Activated CD8-positive, alpha-beta T cell treated with anti-CD3 and anti-CD28 coated beads for 36 hours (primary cell): ENCODE measurements around the gene DENND2D. TPM values are rescaled to one million over a fixed set of nuclear protein-coding genes. Genes with fewer than 3 reads are reported as not detected.

ENCODE experiments used
- ATAC-seq: fragments of 200-7000 bp; cut with Tn5 transposase; one replicate; pipeline ENCODE4 v1.10.0; 2021; ENCODE audit warnings: mild to moderate bottlenecking, moderate library complexity
- CTCF ChIA-PET: fragments of 350-600 bp; sonication (Branson Sonifier 250); formaldehyde crosslinking; loops from one replicate; lab custom pipeline; 2021; ENCODE audit warnings: antibody characterized with exemption; lab: Charles Lee
- POLR2A ChIA-PET: fragments of 350-600 bp; sonication (Branson Sonifier 250); formaldehyde crosslinking; loops from one replicate; lab custom pipeline; 2021; ENCODE audit warnings: antibody characterized with exemption; lab: Charles Lee
- DNase-seq: peaks from one replicate; pipeline ENCODE4 v3.0.0-alpha.2; 2020
- H3K27ac Mint-ChIP-seq: one replicate; pipeline ENCODE4 v1.8.0; 2021; ENCODE audit warnings: mild to moderate bottlenecking, mixed read lengths
- H3K27me3 Mint-ChIP-seq: one replicate; pipeline ENCODE4 v1.8.0; 2021; ENCODE audit warnings: mixed read lengths
- H3K36me3 Mint-ChIP-seq: one replicate; pipeline ENCODE4 v1.8.0; 2021; ENCODE audit warnings: low read depth, mixed read lengths
- H3K4me1 Mint-ChIP-seq: one replicate; pipeline ENCODE4 v1.8.0; 2021; ENCODE audit warnings: low read depth, mixed read lengths
- H3K4me3 Mint-ChIP-seq: one replicate; pipeline ENCODE4 v1.8.0; 2021; ENCODE audit warnings: mild to moderate bottlenecking, moderate library complexity, mixed read lengths
- H3K9me3 Mint-ChIP-seq: one replicate; pipeline ENCODE4 v1.8.0; 2021; ENCODE audit warnings: mixed read lengths
- CTCF ChIP-seq: fragments of 200-600 bp; IDR thresholded peaks from one replicate; pipeline ENCODE4 v1.8.0; 2022; ENCODE audit warnings: antibody characterized with exemption, mild to moderate bottlenecking
- intact Hi-C: fragments of 100-400 bp; cut with micrococcal nuclease; formaldehyde crosslinking; loops from one replicate; pipeline ENCODE4 v1.10.0; 2022
- total RNA-seq, 2 experiments: library from RNA; stranded (reverse); gene quantifications; one replicate each; pipeline ENCODE4 v1.2.3, GENCODE V29; 2021

The DENND2D gene
- total RNA-seq, 2 experiments from 2014 or later, result 201 to 208 TPM

GRCh38 chr1:111214884-111215283, 14.4 kb upstream of the DENND2D start:
- Mint-ChIP-seq H3K27ac (peak overlapping the region; percentile 93), H3K36me3 (peaks cover 10% of the 10 kb centered on the region), H3K4me1 (peaks cover 81% of the 10 kb centered on the region), H3K27me3 (no peaks in the 10 kb centered on the region), H3K4me3 (peak overlapping the region; percentile 77), H3K9me3 (peaks cover 8% of the 10 kb centered on the region)
- DNase-seq (peak; percentile 92), ATAC-seq (peak; percentile 48)
- intact Hi-C loops, result loop anchor here (1.0 to 10.0 kb wide), 8 partner anchors 12 to 583 kb away; partner anchors contain the start of genes ATP5PB, KCNA3 and WDR77
- CTCF ChIA-PET, result interaction anchor here (0.6 to 8.7 kb wide), 9 partner anchors 8 to 339 kb away, joined by 3 to 150 read pairs (median 3); partner anchors contain the start of gene DENND2D
- POLR2A ChIA-PET, result interaction anchor here (0.7 to 10.3 kb wide), 14 partner anchors 8 to 540 kb away, joined by 3 to 245 read pairs (median 6); partner anchors contain the start of genes CEPT1, DDX20, DENND2D and DRAM2
- TF ChIP-seq CTCF, result no peak

GRCh38 chr1:111214074-111214801, 13.8 kb upstream of the DENND2D start:
- peaks cover 10% of the 10 kb centered on the region for H3K36me3 Mint-ChIP-seq
- peaks cover 80% of the 10 kb centered on the region for H3K4me1 Mint-ChIP-seq
- POLR2A ChIA-PET, result interaction anchor here (0.6 to 10.3 kb wide), 13 partner anchors 7 to 379 kb away, joined by 3 to 245 read pairs (median 7); partner anchors contain the start of genes CEPT1, DENND2D and DRAM2
- intact Hi-C loops, result loop anchor here (1.0 to 10.0 kb wide), 3 partner anchors 11 to 531 kb away; no protein-coding TSS in a partner anchor
- no peak for DNase-seq
- no peak for TF ChIP-seq CTCF
- H3K27me3 Mint-ChIP-seq, result no peaks in the 10 kb centered on the region
- peak overlapping the region; percentile 77 for H3K4me3 Mint-ChIP-seq
- peak overlapping the region; percentile 93 for H3K27ac Mint-ChIP-seq
- peak; percentile 0 for ATAC-seq
- peaks cover 8% of the 10 kb centered on the region for H3K9me3 Mint-ChIP-seq
- CTCF ChIA-PET, result interaction anchor here (1.0 to 8.7 kb wide), 5 partner anchors 9 to 339 kb away, joined by 3 to 150 read pairs (median 3); partner anchors contain the start of gene DENND2D

GRCh38 chr1:111213412-111213811, 13.0 kb upstream of the DENND2D start:
- DNase-seq (peak; percentile 54), ATAC-seq (no peak)
- H3K27me3 Mint-ChIP-seq, result no peaks in the 10 kb centered on the region
- H3K9me3 Mint-ChIP-seq, result peaks cover 7% of the 10 kb centered on the region
- no peak for TF ChIP-seq CTCF
- CTCF ChIA-PET, result interaction anchor here (8.7 kb wide), 1 partner anchor 15 kb away, joined by 150 read pairs; the partner anchor contains the start of gene DENND2D
- POLR2A ChIA-PET, result interaction anchor here (1.2 to 10.3 kb wide), 3 partner anchors 13 to 21 kb away, joined by 3 to 245 read pairs (median 55); partner anchors contain the start of gene DENND2D
- peak overlapping the region; percentile 77 for H3K4me3 Mint-ChIP-seq
- peaks cover 76% of the 10 kb centered on the region for H3K4me1 Mint-ChIP-seq
- intact Hi-C loops, result loop anchor here (10.0 kb wide), 1 partner anchor 531 kb away; no protein-coding TSS in a partner anchor
- peak overlapping the region; percentile 93 for H3K27ac Mint-ChIP-seq
- H3K36me3 Mint-ChIP-seq, result peaks cover 7% of the 10 kb centered on the region

GRCh38 chr1:111212634-111213335, 12.3 kb upstream of the DENND2D start:
- peaks cover 7% of the 10 kb centered on the region for H3K36me3 Mint-ChIP-seq
- peaks cover 2% of the 10 kb centered on the region for H3K9me3 Mint-ChIP-seq
- ChIA-PET CTCF (interaction anchor here (0.8 kb wide), 1 partner anchor 11 kb away, joined by 3 read pairs; no protein-coding TSS in a partner anchor), POLR2A (interaction anchor here (1.2 to 10.3 kb wide), 2 partner anchors 13 to 20 kb away, joined by 3 to 245 read pairs; partner anchors contain the start of gene DENND2D)
- peak overlapping the region; percentile 93 for H3K27ac Mint-ChIP-seq
- no peaks in the 10 kb centered on the region for H3K27me3 Mint-ChIP-seq
- peak overlapping the region; percentile 77 for H3K4me3 Mint-ChIP-seq
- ATAC-seq, result no peak
- intact Hi-C loops, result loop anchor here (10.0 kb wide), 1 partner anchor 532 kb away; no protein-coding TSS in a partner anchor
- TF ChIP-seq CTCF, result no peak
- H3K4me1 Mint-ChIP-seq, result peaks cover 72% of the 10 kb centered on the region
- no peak for DNase-seq
